Breast epithelium (tissue), 3 donors: ENCODE data around the gene FAM174C.
A peak's percentile ranks its signal among the peaks of the same experiment; 100 is the strongest.

Source experiments
- CTCF ChIP-seq, 3 donors: fragments of 450-650 bp; IDR thresholded peaks; one replicate each; pipeline ENCODE4 v1.5.1; 2016 to 2017; ENCODE audit warnings: antibody characterized with exemption in 3 of 3, mild to moderate bottlenecking in 3 of 3, moderate library complexity in 3 of 3
- POLR2AphosphoS5 ChIP-seq, 3 donors: sonication (generic); formaldehyde crosslinking; IDR thresholded peaks; one replicate each; pipeline ENCODE4 v1.6.1; 2017; ENCODE audit warnings: antibody characterized with exemption in 3 of 3

DNA sequence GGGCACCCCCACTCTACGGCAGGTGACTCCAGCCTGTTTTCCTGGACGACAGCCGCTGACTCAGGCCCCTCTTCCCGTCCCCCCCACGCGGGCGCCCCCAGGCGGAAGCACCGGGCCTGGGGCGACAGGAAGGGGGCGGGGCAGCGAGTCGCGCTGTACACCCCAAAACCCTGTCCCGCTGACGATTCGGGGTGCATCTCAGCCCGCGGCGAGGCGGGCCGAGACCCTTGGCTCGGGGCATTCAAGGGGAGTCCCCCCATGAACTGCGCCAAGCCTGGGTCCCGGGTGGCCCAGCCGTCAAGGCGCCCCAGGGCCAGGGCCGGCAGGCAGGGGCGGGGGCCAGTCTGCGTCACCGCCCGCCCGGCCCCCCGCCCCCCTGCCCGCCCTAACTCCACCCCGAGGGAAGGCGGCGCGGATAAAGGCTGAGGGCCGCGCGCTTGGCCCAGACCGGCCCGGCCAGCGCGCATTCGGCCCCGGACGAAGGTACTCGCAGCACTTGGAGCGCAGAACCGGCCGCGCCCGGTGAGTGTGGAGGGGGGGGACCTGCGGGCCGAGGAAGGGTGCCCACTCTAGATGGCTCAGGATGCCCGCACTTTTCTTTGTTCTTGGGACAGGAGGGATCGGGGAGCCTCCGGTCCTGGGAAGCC lies 27.1 kb upstream of the FAM174C start, which contains the start of gene MIDN:
- TF ChIP-seq CTCF (IDR thresholded peaks at IDR 0.05) (no peak), POLR2AphosphoS5 (IDR thresholded peaks at IDR 0.05) (peak; percentile 71 to 89 (median 81))
